ENCODE measurements around the gene AUTS2.

DNA sequence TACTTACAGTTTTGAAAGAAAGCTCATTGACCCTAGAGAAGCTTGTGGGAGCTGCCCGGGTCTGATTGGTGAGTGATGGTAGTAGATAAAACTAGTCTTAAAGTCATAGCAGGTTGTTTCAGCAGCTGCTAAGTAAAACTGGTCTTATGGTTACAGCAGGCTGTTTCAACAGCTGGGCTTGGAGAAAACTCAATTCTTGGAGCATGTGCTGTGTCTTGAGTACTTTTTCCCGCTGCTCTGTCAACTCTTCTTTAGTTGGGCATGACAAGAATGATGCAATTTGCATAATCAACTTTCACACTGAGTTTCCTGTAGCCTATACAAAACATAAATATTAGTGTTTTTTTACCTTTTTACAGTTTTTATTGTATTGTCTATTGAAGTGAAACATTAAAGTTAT, 707.9 kb downstream of the AUTS2 start:
- TF ChIP-seq TAF1 (IDR thresholded peaks at IDR 0.05; ENCODE audit: low read depth, low read length) (no peak), POLR2A (IDR thresholded peaks at IDR 0.05; ENCODE audit: low read depth, low read length) (no peak), POLR2AphosphoS5 (IDR thresholded peaks at IDR 0.05; ENCODE audit: low read depth, low read length) (no peak), SPI1 (IDR thresholded peaks at IDR 0.05; ENCODE audit: low read depth, low read length) (no peak)

Data from GM12891 (cell line).